Uterus (tissue), 4 donors: ENCODE measurements around the gene EPX. TPM values are rescaled to one million over a fixed set of nuclear protein-coding genes. Genes with fewer than 3 reads are reported as not detected.

Experiments used
- DNase-seq, 2 donors: peaks; one replicate each; pipeline ENCODE4 v3.0.0-alpha.2; 2019 to 2020
- H3K27ac ChIP-seq, 2 donors: fragments of 200-600 bp; sonication (generic); 1 replicate in 1 of 2; 2 replicates in 1 of 2; pipeline ENCODE4 v1.5.1; 2016 to 2018
- H3K27me3 ChIP-seq, 2 donors: fragments of 200-600 bp; sonication (generic); one replicate each; pipeline ENCODE4 v1.5.1; 2018 to 2019; ENCODE audit warnings: control low read depth in 1 of 2
- H3K36me3 ChIP-seq, 2 donors: fragments of 200-600 bp; sonication (generic); one replicate each; pipeline ENCODE4 v1.5.1; 2019; ENCODE audit warnings: control low read depth in 1 of 2
- H3K4me1 ChIP-seq, 2 donors: fragments of 200-600 bp; sonication (generic); one replicate each; pipeline ENCODE4 v1.5.1; 2018 to 2019; ENCODE audit warnings: control low read depth in 1 of 2
- H3K4me3 ChIP-seq, 2 donors: fragments of 200-600 bp; sonication (generic); 1 replicate in 1 of 2; 2 replicates in 1 of 2; pipeline ENCODE4 v1.5.1; 2018 to 2019; ENCODE audit warnings: mild to moderate bottlenecking in 1 of 2
- H3K9me3 ChIP-seq, 2 donors: fragments of 200-600 bp; sonication (generic); one replicate each; pipeline ENCODE4 v1.5.1; 2019; ENCODE audit warnings: control low read depth in 1 of 2
- CTCF ChIP-seq, 4 experiments: fragments of 200-600 bp in 2 of 4; fragments of 450-650 bp in 2 of 4; sonication (generic) in 2 of 4; IDR thresholded peaks; one replicate each; pipeline ENCODE4 v1.5.1; 2016 to 2019; ENCODE audit warnings: antibody characterized with exemption in 4 of 4, mild to moderate bottlenecking in 2 of 4, moderate library complexity in 1 of 4
- POLR2A ChIP-seq, 2 donors: fragments of 450-650 bp; IDR thresholded peaks; one replicate each; pipeline ENCODE4 v1.6.1; 2016; ENCODE audit warnings: antibody characterized with exemption in 2 of 2, mild to moderate bottlenecking in 1 of 2, moderate library complexity in 1 of 2
- intact Hi-C: fragments of 100-400 bp; cut with DNase I; formaldehyde crosslinking; loops from one replicate; pipeline ENCODE4 v1.15.1; 2023; ENCODE audit warnings: low total_unique reads
- total RNA-seq, 4 donors: library from RNA; depleted of rRNA in 3 of 4; stranded (reverse); fragments of >200 nt in 3 of 4; gene quantifications; one replicate each; pipeline versions ENCODE4 v1.1.0 to v1.2.4, GENCODE V29; 2014 to 2023
- donor health status: DM: yes; HTN: yes; CAD: no.

Gene EPX
- total RNA-seq, 4 donors from 2014 or later = not detected

DNA sequence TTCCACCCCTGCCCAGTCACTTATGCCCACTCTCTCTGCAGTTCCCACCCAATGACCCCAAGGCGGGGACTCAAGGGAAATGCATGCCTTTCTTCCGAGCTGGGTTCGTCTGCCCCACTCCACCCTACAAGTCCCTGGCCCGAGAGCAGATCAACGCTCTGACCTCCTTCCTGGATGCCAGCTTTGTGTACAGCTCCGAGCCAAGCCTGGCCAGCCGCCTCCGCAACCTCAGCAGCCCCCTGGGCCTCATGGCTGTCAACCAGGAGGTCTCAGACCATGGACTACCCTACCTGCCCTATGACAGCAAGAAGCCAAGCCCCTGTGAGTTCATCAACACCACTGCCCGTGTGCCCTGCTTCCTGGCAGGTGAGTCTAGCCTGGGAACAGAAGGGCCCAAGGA, 59.6 kb downstream of the EPX start:
- TF ChIP-seq POLR2A (IDR thresholded peaks at IDR 0.05) (no peak), CTCF (IDR thresholded peaks at IDR 0.05) (no peak)
- H3K4me1 ChIP-seq = peaks cover 0 to 5% of the 10 kb centered on the region in 2 donors
- H3K27me3 ChIP-seq = no peaks in the 10 kb centered on the region
- intact Hi-C loops = no loop called here
- H3K9me3 ChIP-seq = no peaks in the 10 kb centered on the region
- H3K36me3 ChIP-seq = no peaks in the 10 kb centered on the region
- no peak overlapping the region for H3K4me3 ChIP-seq
- no peak for DNase-seq
- no peak overlapping the region for H3K27ac ChIP-seq

DNA sequence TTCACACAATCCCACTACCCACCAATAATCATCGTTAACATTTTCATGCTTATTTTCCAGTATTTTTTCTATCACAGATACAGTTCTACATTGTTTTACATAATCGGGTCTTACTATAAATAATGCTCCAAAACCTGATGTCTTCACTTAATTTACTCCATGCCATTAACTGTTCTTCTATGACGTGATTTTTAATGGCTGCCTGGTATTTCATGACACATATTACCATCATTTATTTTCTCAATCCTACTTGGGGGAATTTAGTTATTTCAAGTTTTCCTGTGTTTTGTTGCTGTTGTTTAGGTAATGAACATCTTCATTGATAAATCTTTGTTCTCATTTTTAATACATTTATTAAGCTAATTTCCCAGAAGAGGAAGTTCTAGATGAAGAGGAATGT, 60.6 kb downstream of the EPX start:
- peaks cover 0 to 5% of the 10 kb centered on the region in 2 donors for H3K4me1 ChIP-seq
- H3K27me3 ChIP-seq = no peaks in the 10 kb centered on the region
- no peak for DNase-seq
- H3K4me3 ChIP-seq = no peak overlapping the region
- intact Hi-C loops = no loop called here
- TF ChIP-seq CTCF (IDR thresholded peaks at IDR 0.05) (no peak), POLR2A (IDR thresholded peaks at IDR 0.05) (no peak)
- no peaks in the 10 kb centered on the region for H3K9me3 ChIP-seq
- no peaks in the 10 kb centered on the region for H3K36me3 ChIP-seq
- no peak overlapping the region for H3K27ac ChIP-seq

Other genes starting within 250 kb of the EPX start
- gene CUEDC1, start 237.3 kb upstream of the EPX start, total RNA-seq = 10 to 100 TPM in 3 of 4 donors, 1 to 10 TPM in 1; 7.9 to 63.6 (median 18.8) TPM
- gene VEZF1, start 204.5 kb upstream of the EPX start, total RNA-seq = 100 to 1,000 TPM in 2 of 4 donors, 10 to 100 TPM in 2; 58.8 to 133 (median 110) TPM
- 100 to 1,000 TPM; 116 to 429 (median 147) TPM for gene SRSF1, start 185.5 kb upstream of the EPX start, total RNA-seq
- 10 to 100 TPM in 3 of 4 donors, 1 to 10 TPM in 1; 6.1 to 37.8 (median 23.2) TPM for gene DYNLL2, start 109.3 kb upstream of the EPX start, total RNA-seq
- not detected for gene OR4D1, start 44.3 kb upstream of the EPX start, total RNA-seq
- gene OR4D2, start 25.7 kb upstream of the EPX start, total RNA-seq = not detected
- 10 to 100 TPM in 2 of 4 donors, 1 to 10 TPM in 2; 4.4 to 23.2 (median 12.3) TPM for gene MKS1, start 26.5 kb downstream of the EPX start, total RNA-seq
- gene LPO, start 45.9 kb downstream of the EPX start, total RNA-seq = not detected
- 10 to 100 TPM in 1 of 4 donors, under 1 TPM in 1, not detected in 2; 0.79 to 21.7 TPM for gene MPO, start 88.2 kb downstream of the EPX start, total RNA-seq
- gene TSPOAP1, start 136.1 kb downstream of the EPX start, total RNA-seq = 10 to 100 TPM in 3 of 4 donors, under 1 TPM in 1; 0.59 to 43.7 (median 32.4) TPM
- 100 to 1,000 TPM in 2 of 4 donors, 10 to 100 TPM in 2; 31.1 to 267 (median 98.1) TPM for gene SUPT4H1, start 159.5 kb downstream of the EPX start, total RNA-seq
- gene RNF43, start 224.8 kb downstream of the EPX start, total RNA-seq = 1 to 10 TPM in 3 of 4 donors, not detected in 1; 1.5 to 8.5 (median 4.1) TPM